Stomach (tissue), 9 donors: Measurements from ENCODE around the gene DMWD. TPM values are rescaled to one million over a fixed set of nuclear protein-coding genes. Genes with fewer than 3 reads are reported as not detected.

Experiments
- DNase-seq, 2 donors: peaks; one replicate each; pipeline versions ENCODE4 v3.0.0 to v3.0.0-alpha.2; 2013 to 2019
- H3K27ac ChIP-seq, 5 donors: fragments of 200-600 bp in 4 of 5; sonication (generic) in 4 of 5; one replicate each; pipeline ENCODE4 v1.5.1; 2013 to 2019; ENCODE audit warnings: mild to moderate bottlenecking in 1 of 5, moderate library complexity in 1 of 5
- H3K27me3 ChIP-seq, 3 donors: fragments of 200-600 bp; sonication (generic); one replicate each; pipeline ENCODE4 v1.5.1; 2017 to 2019; ENCODE audit warnings: mixed run types in 1 of 3
- H3K36me3 ChIP-seq, 4 donors: fragments of 200-600 bp; sonication (generic); 1 replicate in 3 of 4; 2 replicates in 1 of 4; pipeline ENCODE4 v1.5.1; 2016 to 2019
- H3K4me1 ChIP-seq, 4 donors: fragments of 200-600 bp; sonication (generic); one replicate each; pipeline ENCODE4 v1.5.1; 2016 to 2019
- H3K4me3 ChIP-seq, 4 donors: fragments of 200-600 bp; sonication (generic) in 3 of 4; one replicate each; pipeline ENCODE4 v1.5.1; 2016 to 2019; ENCODE audit warnings: mild to moderate bottlenecking in 1 of 4
- H3K9me3 ChIP-seq, 4 donors: fragments of 200-600 bp; sonication (generic); one replicate each; pipeline ENCODE4 v1.5.1; 2016 to 2019
- CTCF ChIP-seq, 7 experiments: fragments of 450-650 bp in 4 of 7; fragments of 200-600 bp in 3 of 7; sonication (generic) in 3 of 7; IDR thresholded peaks; one replicate each; pipeline ENCODE4 v1.5.1; 2016 to 2019; ENCODE audit warnings: antibody characterized with exemption in 7 of 7, control low read depth in 2 of 7, mild to moderate bottlenecking in 1 of 7
- EP300 ChIP-seq: sonication (generic); formaldehyde crosslinking; IDR thresholded peaks from one replicate; pipeline ENCODE4 v1.6.1; 2017; ENCODE audit warnings: antibody characterized with exemption
- POLR2A ChIP-seq, 4 donors: fragments of 450-650 bp; IDR thresholded peaks; one replicate each; pipeline ENCODE4 v1.6.1; 2016; ENCODE audit warnings: antibody characterized with exemption in 4 of 4, control low read depth in 2 of 4, mild to moderate bottlenecking in 1 of 4, moderate library complexity in 1 of 4
- POLR2AphosphoS5 ChIP-seq, 3 donors: sonication (generic); formaldehyde crosslinking; IDR thresholded peaks; one replicate each; pipeline ENCODE4 v1.6.1; 2016; ENCODE audit warnings: antibody characterized with exemption in 3 of 3
- WGBS, 5 donors: extraction: QIAGEN DNeasy Blood & Tissue Kit in 3 of 5; methylation state at CpG; one replicate each; pipeline versions ENCODE4 v1.1.5 to v1.1.7; 2013 to 2018; 5-methylcytosine and 5-hydroxymethylcytosine counted together
- intact Hi-C: fragments of 100-400 bp; cut with DNase I; formaldehyde crosslinking; loops from one replicate; pipeline ENCODE4 v1.15.1; 2023; ENCODE audit warnings: low total_unique reads
- polyA plus RNA-seq, 3 donors: library from polyadenylated mRNA; stranded (reverse); fragments of 200-250 nt; gene quantifications; one replicate each; pipeline ENCODE4 v1.2.3, GENCODE V29; 2013
- total RNA-seq, 5 donors: library from RNA; depleted of rRNA; stranded (reverse); fragments of >200 nt; gene quantifications; one replicate each; pipeline versions ENCODE4 v1.1.0 to v1.2.3, GENCODE V29; 2014 to 2016
- donor health status: healthy with polysubstance abuse.
- donor health status: Bipolar disorder and iron deficiency.
- donor health status: healthy.

Gene DMWD
- total and polyA plus RNA-seq, 8 donors = 5.3 to 52.1 (median 17.2) TPM

DNA sequence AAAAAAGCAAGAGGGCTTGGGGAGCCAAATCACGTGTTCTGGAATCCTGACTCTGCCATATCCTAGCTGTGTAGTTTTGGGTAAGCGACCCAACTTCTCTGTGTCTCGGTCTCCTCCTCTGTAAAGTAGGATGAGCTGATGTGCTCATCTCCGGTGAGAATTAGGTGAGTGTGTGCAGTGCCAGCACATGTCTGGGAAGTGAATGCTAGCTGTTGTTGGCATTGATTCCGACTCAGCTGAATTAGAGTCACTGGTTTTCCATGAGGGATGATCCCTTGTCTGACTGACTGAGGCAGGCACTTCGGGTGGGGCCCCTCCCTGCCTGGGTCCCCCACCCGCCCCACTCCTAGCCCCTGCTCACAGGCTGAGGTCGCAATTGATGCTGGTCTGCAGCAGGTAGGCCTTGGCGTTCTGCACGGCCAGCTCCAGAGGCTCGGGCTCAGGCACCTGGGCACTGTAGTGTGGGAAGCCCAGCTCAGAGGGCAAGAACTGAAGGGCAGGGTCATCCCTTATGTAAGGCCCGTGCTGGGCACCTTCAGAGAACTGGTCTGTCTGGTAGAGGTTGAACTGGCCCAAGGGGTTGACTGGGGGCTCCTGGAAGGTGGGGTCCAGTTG is 21.6 kb upstream of the DMWD start:
- no peak overlapping the region for H3K4me3 ChIP-seq
- intact Hi-C loops = no loop called here
- peaks cover 4 to 33% (median 15%) of the 10 kb centered on the region in 4 donors for H3K4me1 ChIP-seq
- H3K27me3 ChIP-seq = peaks cover 0 to 24% (median 0%) of the 10 kb centered on the region in 3 donors
- no peaks in the 10 kb centered on the region for H3K9me3 ChIP-seq
- peaks cover 0 to 29% (median 13%) of the 10 kb centered on the region in 4 donors for H3K36me3 ChIP-seq
- no peak for TF ChIP-seq EP300
- TF ChIP-seq POLR2A (IDR thresholded peaks at IDR 0.05) = no peak
- no peak for TF ChIP-seq POLR2AphosphoS5 (IDR thresholded peaks at IDR 0.05)
- TF ChIP-seq CTCF (IDR thresholded peaks at IDR 0.05) = no peak
- DNase-seq = peak in 1 of 2 donors; percentile 7
- no peak overlapping the region for H3K27ac ChIP-seq
- 84 to 85% (median 85%) methylated on average over 6 to 12 of the region's 12 CpGs for WGBS, 5 donors

DNA sequence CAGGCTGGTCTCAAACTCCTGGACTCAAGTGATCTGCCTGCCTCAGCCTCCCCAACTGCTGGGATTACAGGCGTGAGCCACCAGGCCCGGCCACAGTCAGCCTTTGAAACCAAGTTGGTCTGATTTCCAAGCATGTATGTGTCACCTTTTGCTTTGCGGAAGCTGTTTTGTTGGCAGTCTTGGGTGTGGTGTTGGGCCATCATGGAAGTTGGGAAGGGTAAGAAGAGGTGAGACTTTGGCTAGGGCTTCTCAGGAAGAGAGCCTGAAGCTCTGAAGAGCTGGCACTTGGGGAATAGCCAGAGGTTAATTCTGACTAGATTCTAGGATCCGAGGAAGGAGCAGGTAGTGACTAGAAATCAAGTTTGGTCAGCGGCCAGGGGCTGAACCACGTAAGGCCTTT is 19.7 kb upstream of the DMWD start:
- Histone ChIP-seq H3K9me3 (no peaks in the 10 kb centered on the region), H3K27me3 (peaks cover 0 to 24% (median 0%) of the 10 kb centered on the region in 3 donors), H3K4me3 (no peak overlapping the region), H3K27ac (no peak overlapping the region), H3K36me3 (peaks cover 0 to 11% (median 5%) of the 10 kb centered on the region in 4 donors), H3K4me1 (peaks cover 4 to 33% (median 15%) of the 10 kb centered on the region in 4 donors)
- WGBS, 5 donors = 65 to 81% (median 78%) methylated on average over 6 of the region's 6 CpGs
- TF ChIP-seq EP300 (no peak), POLR2A (IDR thresholded peaks at IDR 0.05) (no peak), POLR2AphosphoS5 (IDR thresholded peaks at IDR 0.05) (no peak), CTCF (IDR thresholded peaks at IDR 0.05) (no peak)
- intact Hi-C loops = no loop called here
- DNase-seq = peak in 1 of 2 donors; percentile 9

DNA sequence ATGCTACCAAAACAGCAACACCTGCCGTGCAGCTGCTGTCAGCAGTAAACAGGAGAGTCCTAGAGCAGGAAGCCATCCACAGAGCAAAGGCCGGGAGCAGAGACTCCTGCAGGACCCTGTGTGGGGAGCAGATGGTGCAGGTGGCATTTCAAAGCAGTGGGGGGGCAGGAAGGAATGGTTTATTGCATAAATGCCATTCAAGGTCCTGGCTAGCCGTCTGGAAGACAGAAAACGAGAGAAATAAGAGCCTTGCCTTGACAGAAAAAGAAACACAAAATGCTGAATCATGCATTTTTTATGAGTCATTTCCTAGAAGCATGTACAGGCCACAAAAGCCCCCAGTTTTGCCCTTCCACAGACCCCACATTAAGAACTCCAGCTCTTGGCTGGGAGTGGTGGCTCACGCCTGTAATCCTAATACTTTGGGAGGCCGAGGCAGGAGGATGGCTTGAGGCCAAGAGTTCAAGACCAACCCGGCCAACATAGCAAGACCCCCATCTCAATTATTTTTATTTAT is 17.1 kb upstream of the DMWD start:
- 44 to 62% (median 54%) methylated on average over 7 of the region's 7 CpGs for WGBS, 5 donors
- DNase-seq = peak in 1 of 2 donors; percentile 16
- TF ChIP-seq CTCF (IDR thresholded peaks at IDR 0.05) = no peak
- TF ChIP-seq POLR2A (IDR thresholded peaks at IDR 0.05) = no peak
- no peak for TF ChIP-seq POLR2AphosphoS5 (IDR thresholded peaks at IDR 0.05)
- no peak for TF ChIP-seq EP300

GRCh38 chr19:45805719-45806118 is 13.1 kb upstream of the DMWD start:
- Histone ChIP-seq H3K36me3 (no peaks in the 10 kb centered on the region), H3K9me3 (no peaks in the 10 kb centered on the region), H3K27me3 (peaks cover 0 to 21% (median 0%) of the 10 kb centered on the region in 3 donors), H3K4me3 (no peak overlapping the region), H3K4me1 (peaks cover 0 to 10% (median 0%) of the 10 kb centered on the region in 4 donors), H3K27ac (no peak overlapping the region)
- intact Hi-C loops = no loop called here
- TF ChIP-seq CTCF (IDR thresholded peaks at IDR 0.05) (no peak), POLR2A (IDR thresholded peaks at IDR 0.05) (no peak)
- DNase-seq = no peak

More for the DNA sequence above, 17.1 kb upstream of the DMWD start:
- Histone ChIP-seq H3K9me3 (no peaks in the 10 kb centered on the region), H3K4me1 (peaks cover 0 to 10% (median 0%) of the 10 kb centered on the region in 4 donors), H3K27me3 (peaks cover 0 to 10% (median 0%) of the 10 kb centered on the region in 3 donors), H3K36me3 (peaks cover 0 to 5% (median under 1%) of the 10 kb centered on the region in 4 donors), H3K4me3 (no peak overlapping the region), H3K27ac (no peak overlapping the region)
- intact Hi-C loops = no loop called here
